HepG2 (cell line): Measurements from ENCODE around the gene CENATAC. TPM values are rescaled to one million over a fixed set of nuclear protein-coding genes. Genes with fewer than 3 reads are reported as not detected.
A peak's percentile ranks its signal among the peaks of the same experiment; 100 is the strongest.

Experiments used
- BHLHE40 ChIP-seq: IDR thresholded peaks from 2 replicates; pipeline ENCODE4 v1.6.1; 2011; ENCODE audit warnings: low read length, improper control_type of control experiment
- CEBPB ChIP-seq: IDR thresholded peaks from 2 replicates; pipeline ENCODE4 v1.6.1; 2011; ENCODE audit warnings: low read depth, low read length, improper control_type of control experiment, borderline replicate concordance
- EP300 ChIP-seq, 3 experiments: sonication (generic) in 1 of 3; formaldehyde crosslinking in 1 of 3; IDR thresholded peaks; 2 replicates each; pipeline versions ENCODE4 v1.5.1 to v1.6.1; 2011 to 2020; ENCODE audit warnings: low read depth in 2 of 3, low read length in 2 of 3, borderline replicate concordance in 1 of 3, improper control_type of control experiment in 1 of 3, mild to moderate bottlenecking in 1 of 3, missing genetic modification reagents in 1 of 3, moderate library complexity in 1 of 3
- HNF1A ChIP-seq, 2 experiments: sonication (generic) in 1 of 2; formaldehyde crosslinking in 1 of 2; IDR thresholded peaks; 2 replicates each; pipeline versions ENCODE4 v1.4.0 to v1.6.1; 2016 to 2020; ENCODE audit warnings: borderline replicate concordance in 1 of 2, low read depth in 1 of 2, mild to moderate bottlenecking in 1 of 2, missing genetic modification reagents in 1 of 2
- KMT2B ChIP-seq: IDR thresholded peaks from 2 replicates; pipeline ENCODE4 v1.6.1; 2016; ENCODE audit warnings: missing genetic modification reagents, missing compliant biosample characterization
- LCORL ChIP-seq, 2 experiments: fragments of 450-650 bp in 1 of 2; sonication (generic) in 1 of 2; formaldehyde crosslinking in 1 of 2; IDR thresholded peaks; 2 replicates each; pipeline versions ENCODE4 v1.5.0 to v1.6.1; 2017 to 2020; ENCODE audit warnings: antibody characterized with exemption in 1 of 2, missing genetic modification reagents in 1 of 2
- MED1 ChIP-seq: sonication (generic); formaldehyde crosslinking; IDR thresholded peaks from 2 replicates; pipeline ENCODE4 v1.4.0; 2020; ENCODE audit warnings: missing genetic modification reagents
- MYC ChIP-seq: sonication (generic); formaldehyde crosslinking; IDR thresholded peaks from 2 replicates; pipeline ENCODE4 v1.9.0; 2021; ENCODE audit warnings: missing genetic modification reagents, borderline replicate concordance
- NR1H2 ChIP-seq: sonication (generic); formaldehyde crosslinking; IDR thresholded peaks from 2 replicates; pipeline ENCODE4 v1.8.1; 2022; ENCODE audit warnings: low read depth, missing genetic modification reagents, borderline replicate concordance
- NR2F6 ChIP-seq, 2 experiments: IDR thresholded peaks; 2 replicates each; pipeline ENCODE4 v1.6.1; 2016; ENCODE audit warnings: antibody characterized with exemption in 1 of 2, mild to moderate bottlenecking in 1 of 2
- TFDP1 ChIP-seq: IDR thresholded peaks from 2 replicates; pipeline ENCODE4 v1.6.1; 2016; ENCODE audit warnings: missing compliant biosample characterization, missing genetic modification reagents, borderline replicate concordance
- ZFP37 ChIP-seq: sonication (generic); formaldehyde crosslinking; IDR thresholded peaks from 2 replicates; pipeline ENCODE4 v1.4.0; 2020; ENCODE audit warnings: missing genetic modification reagents, borderline replicate concordance
- ZFX ChIP-seq: sonication (generic); formaldehyde crosslinking; IDR thresholded peaks from 2 replicates; pipeline ENCODE4 v1.4.0; 2020; ENCODE audit warnings: mild to moderate bottlenecking, low read depth, missing genetic modification reagents, moderate library complexity
- ZHX1 ChIP-seq: sonication (generic); formaldehyde crosslinking; IDR thresholded peaks from 2 replicates; pipeline ENCODE4 v1.8.1; 2022; ENCODE audit warnings: low read depth, mild to moderate bottlenecking, missing genetic modification reagents
- ZNF331 ChIP-seq: sonication (generic); formaldehyde crosslinking; IDR thresholded peaks from 2 replicates; pipeline ENCODE4 v1.4.0; 2020; ENCODE audit warnings: missing genetic modification reagents
- ZNF430 ChIP-seq: sonication (generic); formaldehyde crosslinking; IDR thresholded peaks from 2 replicates; pipeline ENCODE4 v1.9.0; 2021; ENCODE audit warnings: mild to moderate bottlenecking, missing genetic modification reagents
- ZNF746 ChIP-seq: sonication (generic); formaldehyde crosslinking; IDR thresholded peaks from 2 replicates; pipeline ENCODE4 v1.8.0; 2022; ENCODE audit warnings: mild to moderate bottlenecking, missing genetic modification reagents
- ZNF891 ChIP-seq: sonication (generic); formaldehyde crosslinking; IDR thresholded peaks from 2 replicates; pipeline ENCODE4 v1.5.0; 2020; ENCODE audit warnings: mild to moderate bottlenecking, missing genetic modification reagents
- ZSCAN22 ChIP-seq: sonication (generic); formaldehyde crosslinking; IDR thresholded peaks from 2 replicates; pipeline ENCODE4 v1.4.0; 2020; ENCODE audit warnings: mild to moderate bottlenecking, missing genetic modification reagents
- polyA plus RNA-seq, 8 experiments: library from polyadenylated mRNA; depleted of rRNA in 3 of 8; stranded (reverse) in 7 of 8; unstranded in 1 of 8; fragments of >200 nt; fragmentation: Illumina TruSeq in 4 of 8; extraction: Trizol in 4 of 8; gene quantifications; 2 replicates each; pipeline versions ENCODE4 v1.2.1 to v1.2.3, GENCODE V29; 2011 to 2016; ENCODE audit warnings: low read depth in 4 of 8, missing spikeins in 1 of 8, mixed read lengths in 1 of 8; ENCODE audit not compliant: insufficient read depth in 1 of 8
- total RNA-seq, 5 experiments: library from RNA; depleted of rRNA; stranded (reverse); fragments of >200 nt; fragmentation: Illumina TruSeq; extraction: Trizol; gene quantifications; 2 replicates each; pipeline ENCODE4 v1.2.3, GENCODE V29; 2016; ENCODE audit warnings: low read depth in 1 of 5

CENATAC gene
- total and polyA plus RNA-seq, 2 of the 13 experiments (the other 11 are each of a cell fraction or from before 2014, with no cell fraction given), result 21.7 to 25.0 TPM

- TF ChIP-seq HNF1A (IDR thresholded peaks at IDR 0.05; ENCODE audit: low read depth) (no peak), HNF1A (CRISPR knock-in tag; IDR thresholded peaks at IDR 0.05; ENCODE audit: borderline replicate concordance) (peak; percentile 56; the same call in 1 of the 2 replicates), ZNF430 (0 out of 2 replicates have a peak, but pooled peaks have one; percentile 10), ZFP37 (CRISPR knock-in tag) (no peak), ZNF891 (CRISPR knock-in tag) (no peak), ZFX (CRISPR knock-in tag) (peak; percentile 66), TFDP1 (no peak; the same call in 1 of the 2 replicates), BHLHE40 (peak; percentile 36; the same call in 1 of the 2 replicates), MYC (CRISPR knock-in tag) (peak; percentile 69; the same call in 1 of the 2 replicates), NR2F6 (IDR thresholded peaks at IDR 0.05) (no peak), NR2F6 (CRISPR knock-in tag; IDR thresholded peaks at IDR 0.05) (no peak), ZNF331 (0 out of 2 replicates have a peak, but pooled peaks have one; percentile 22), CEBPB (peak; percentile 60; the same call in 1 of the 2 replicates), LCORL (IDR thresholded peaks at IDR 0.05) (no peak), LCORL (CRISPR knock-in tag; IDR thresholded peaks at IDR 0.05) (0 out of 2 replicates have a peak, but pooled peaks have one; percentile 31), ZHX1 (CRISPR knock-in tag) (0 out of 2 replicates have a peak, but pooled peaks have one; percentile 24), MED1 (CRISPR knock-in tag) (peak; percentile 53; the same call in 1 of the 2 replicates), KMT2B (CRISPR knock-in tag) (no peak), ZNF746 (CRISPR knock-in tag) (peak; percentile 32; the same call in 1 of the 2 replicates), EP300 (IDR thresholded peaks at IDR 0.05; ENCODE audit: low read depth in 2 of 2, low read length in 2 of 2) (peak in 1 of 2 experiments; percentile 13; a peak in 1 of 4 replicates), EP300 (CRISPR knock-in tag; IDR thresholded peaks at IDR 0.05; ENCODE audit: borderline replicate concordance) (no peak), NR1H2 (CRISPR knock-in tag) (0 out of 2 replicates have a peak, but pooled peaks have one; percentile 52), ZSCAN22 (CRISPR knock-in tag) (peak; percentile 92)
Observed at GRCh38 chr11:119025978-119026766, 28.2 kb downstream of the CENATAC start (continued).
